Suppressor macrophage treated with lipopolysaccharide for 1 hour (primary cell): ENCODE data around the gene BMP8A.
A peak's percentile ranks its signal among the peaks of the same experiment; 100 is the strongest.

Source experiments
- DNase-seq, 3 donors: peaks; one replicate each; pipeline ENCODE4 v3.0.0-alpha.2; 2020 to 2022

The BMP8A gene

GRCh38 chr1:39573097-39573465, 81.6 kb downstream of the BMP8A start:
- DNase-seq, result no peak

- peak; percentile 20 to 53 (median 39) for DNase-seq
Measured at GRCh38 chr1:39573736-39574624, 82.5 kb downstream of the BMP8A start.

GRCh38 chr1:39574646-39575045, 83.2 kb downstream of the BMP8A start:
- no peak for DNase-seq
